SJCRH30 (cell line): ENCODE results near the gene ZNF618. TPM values are rescaled to one million over a fixed set of nuclear protein-coding genes. Genes with fewer than 3 reads are reported as not detected.
A peak's percentile ranks its signal among the peaks of the same experiment; 100 is the strongest.

ENCODE experiments used
- DNase-seq, 2 experiments: peaks; one replicate each; pipeline ENCODE4 v3.0.0-alpha.2; 2015 to 2020
- H3K27ac ChIP-seq: fragments of 250-450 bp; sonication (Bioruptor Pico); 2 replicates; pipeline ENCODE4 v1.5.1; 2020; ENCODE audit warnings: mild to moderate bottlenecking, moderate library complexity
- H3K27me3 ChIP-seq: fragments of 250-450 bp; sonication (Bioruptor Pico); 2 replicates; pipeline ENCODE4 v1.5.1; 2020; ENCODE audit warnings: mild to moderate bottlenecking, moderate library complexity
- H3K36me3 ChIP-seq: fragments of 250-450 bp; sonication (Bioruptor Pico); 2 replicates; pipeline ENCODE4 v1.5.1; 2020; ENCODE audit warnings: mild to moderate bottlenecking, moderate library complexity
- H3K4me1 ChIP-seq: fragments of 250-450 bp; sonication (Bioruptor Pico); 2 replicates; pipeline ENCODE4 v1.5.1; 2020; ENCODE audit warnings: mild to moderate bottlenecking, moderate library complexity
- H3K4me3 ChIP-seq: fragments of 250-450 bp; sonication (Bioruptor Pico); 2 replicates; pipeline ENCODE4 v1.5.1; 2020; ENCODE audit warnings: mild to moderate bottlenecking, moderate library complexity
- H3K9me3 ChIP-seq: fragments of 250-450 bp; sonication (Bioruptor Pico); replicated peaks from 2 replicates; pipeline ENCODE4 v1.5.1; 2020; ENCODE audit warnings: mild to moderate bottlenecking, moderate library complexity
- total RNA-seq: library from RNA; depleted of rRNA; stranded (reverse); fragments of >200 nt; shearing (Covaris generic); gene quantifications from 2 replicates; pipeline ENCODE4 v1.2.3, GENCODE V29; 2014

ZNF618 gene
- total RNA-seq, 1 experiment from 2014 or later = 19.3 TPM

DNA sequence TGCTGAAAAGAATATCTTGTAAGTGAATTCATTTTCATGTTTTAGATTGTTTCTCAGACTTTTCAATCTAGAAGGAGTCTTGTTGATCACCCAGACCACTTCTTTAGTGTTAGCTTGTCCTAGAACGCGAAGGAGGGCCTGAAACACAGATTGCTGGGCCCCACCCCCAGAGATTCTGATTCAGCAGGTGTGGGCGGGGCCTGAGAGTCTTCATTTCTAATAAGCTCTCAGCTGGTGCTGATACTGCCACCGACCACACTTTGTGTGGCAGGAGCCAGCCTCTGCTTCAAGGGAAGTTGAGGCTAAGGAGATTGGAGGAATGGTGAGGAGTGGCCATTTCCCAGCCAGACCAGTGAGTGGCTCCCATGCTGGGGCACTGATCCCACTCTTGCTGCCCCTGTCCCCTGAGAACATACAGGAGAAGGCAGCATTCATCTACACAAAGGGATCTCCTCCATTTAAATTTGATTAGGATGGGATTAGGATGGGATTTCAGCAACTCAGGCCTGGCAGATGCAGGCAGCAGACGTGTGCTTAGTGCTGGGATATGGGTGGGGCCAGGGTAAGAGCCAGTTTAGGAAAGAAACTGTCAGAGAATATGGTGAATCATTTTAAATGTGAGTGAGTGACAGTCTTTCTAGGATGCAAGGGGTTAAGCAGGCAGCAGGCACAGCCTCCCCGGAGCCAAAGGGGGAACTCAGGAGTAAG, 35.9 kb downstream of the ZNF618 start:
- peaks cover 11% of the 10 kb centered on the region for H3K36me3 ChIP-seq
- peaks cover 5% of the 10 kb centered on the region for H3K4me1 ChIP-seq
- no peak overlapping the region for H3K27ac ChIP-seq
- H3K9me3 ChIP-seq = no peaks in the 10 kb centered on the region
- DNase-seq = no peak
- H3K4me3 ChIP-seq = no peak overlapping the region
- H3K27me3 ChIP-seq = no peaks in the 10 kb centered on the region

DNA sequence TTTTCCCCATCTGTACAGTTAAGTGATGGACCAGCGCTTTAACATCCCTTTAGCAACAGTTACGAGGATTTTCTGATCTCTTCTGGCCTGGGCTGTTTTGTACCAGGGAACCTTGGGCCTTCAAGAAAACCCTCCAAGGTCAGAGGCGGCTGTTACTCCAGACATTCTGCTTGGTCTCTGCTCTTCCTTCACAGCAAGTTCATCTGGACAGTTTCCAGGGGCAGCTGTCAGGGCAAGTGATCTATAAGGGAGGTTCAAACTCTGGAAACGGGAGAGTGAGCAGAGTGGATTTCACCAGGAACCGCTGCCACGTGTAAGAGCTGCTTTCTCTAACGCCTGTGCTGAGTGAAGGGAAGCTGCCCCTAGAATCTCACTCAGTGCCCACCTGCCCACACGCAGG, 36.7 kb downstream of the ZNF618 start:
- H3K27ac ChIP-seq = no peak overlapping the region
- no peaks in the 10 kb centered on the region for H3K9me3 ChIP-seq
- peaks cover 11% of the 10 kb centered on the region for H3K36me3 ChIP-seq
- no peaks in the 10 kb centered on the region for H3K27me3 ChIP-seq
- DNase-seq = no peak
- H3K4me1 ChIP-seq = peaks cover 4% of the 10 kb centered on the region; the same call in 1 of the 2 replicates
- no peak overlapping the region for H3K4me3 ChIP-seq

DNA sequence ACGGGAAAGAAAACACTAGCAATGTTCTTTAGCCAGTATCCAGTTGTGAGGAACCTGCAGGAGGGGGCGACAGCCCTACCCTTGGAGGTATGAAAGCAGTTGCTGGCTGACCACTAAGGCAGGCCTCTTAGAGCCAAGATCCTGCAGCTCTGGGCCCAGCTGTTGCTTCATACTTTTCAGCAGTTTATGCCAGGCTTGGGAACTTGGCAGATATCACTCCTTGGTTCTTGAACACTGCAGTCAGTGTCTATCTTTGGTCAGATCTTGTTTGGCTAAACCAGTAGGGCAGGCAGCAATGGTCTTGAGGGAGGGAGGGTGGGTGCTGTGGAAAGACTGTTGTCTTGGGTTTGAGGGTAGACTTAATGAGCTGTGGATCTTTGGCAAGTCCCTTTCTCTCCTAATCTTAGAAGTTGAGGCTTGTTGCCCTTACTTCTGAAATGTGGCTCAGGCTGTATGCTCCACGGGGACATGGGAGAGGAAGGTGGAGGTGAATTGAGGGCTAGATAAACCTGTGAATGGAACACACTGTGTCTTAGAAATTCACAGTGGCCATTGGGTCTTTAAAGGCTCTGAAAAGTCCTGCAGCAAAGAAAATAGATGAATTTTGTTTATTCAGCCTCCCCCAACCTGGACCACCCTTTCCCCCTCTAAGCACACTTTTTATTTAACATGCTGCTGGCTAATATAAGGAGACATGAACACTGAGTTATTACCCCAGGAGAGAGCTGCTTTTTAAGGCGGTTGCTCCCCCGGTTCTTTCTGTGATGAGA, 37.5 kb downstream of the ZNF618 start:
- DNase-seq = peak; percentile 33 to 48
- peaks cover 4% of the 10 kb centered on the region; the same call in 1 of the 2 replicates for H3K4me1 ChIP-seq
- peaks cover 11% of the 10 kb centered on the region for H3K36me3 ChIP-seq
- H3K9me3 ChIP-seq = no peaks in the 10 kb centered on the region
- no peaks in the 10 kb centered on the region for H3K27me3 ChIP-seq
- no peak overlapping the region for H3K4me3 ChIP-seq
- H3K27ac ChIP-seq = no peak overlapping the region

DNA sequence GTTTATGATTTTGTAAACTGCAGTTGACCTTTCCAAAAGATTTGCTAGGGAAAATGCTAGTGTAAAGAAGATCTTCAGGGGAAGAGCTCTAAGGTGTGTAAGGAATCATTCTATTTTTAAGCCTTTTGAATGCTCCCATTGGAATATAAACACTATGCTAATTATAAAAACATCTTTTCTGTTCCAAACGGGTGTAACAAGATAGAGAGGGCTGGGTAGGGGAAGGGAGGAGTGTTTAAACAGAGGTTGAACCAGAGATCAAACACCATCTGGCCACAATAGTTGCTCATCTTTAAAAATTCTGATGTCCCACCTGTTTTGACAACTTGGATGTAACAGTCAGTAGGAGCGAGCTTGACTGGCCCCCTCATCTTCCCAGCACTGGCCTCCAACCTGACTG, 38.4 kb downstream of the ZNF618 start:
- Histone ChIP-seq H3K4me1 (peaks cover 4% of the 10 kb centered on the region; the same call in 1 of the 2 replicates), H3K4me3 (no peak overlapping the region), H3K27ac (no peak overlapping the region), H3K27me3 (no peaks in the 10 kb centered on the region), H3K36me3 (peaks cover 11% of the 10 kb centered on the region), H3K9me3 (no peaks in the 10 kb centered on the region)
- DNase-seq = no peak

DNA sequence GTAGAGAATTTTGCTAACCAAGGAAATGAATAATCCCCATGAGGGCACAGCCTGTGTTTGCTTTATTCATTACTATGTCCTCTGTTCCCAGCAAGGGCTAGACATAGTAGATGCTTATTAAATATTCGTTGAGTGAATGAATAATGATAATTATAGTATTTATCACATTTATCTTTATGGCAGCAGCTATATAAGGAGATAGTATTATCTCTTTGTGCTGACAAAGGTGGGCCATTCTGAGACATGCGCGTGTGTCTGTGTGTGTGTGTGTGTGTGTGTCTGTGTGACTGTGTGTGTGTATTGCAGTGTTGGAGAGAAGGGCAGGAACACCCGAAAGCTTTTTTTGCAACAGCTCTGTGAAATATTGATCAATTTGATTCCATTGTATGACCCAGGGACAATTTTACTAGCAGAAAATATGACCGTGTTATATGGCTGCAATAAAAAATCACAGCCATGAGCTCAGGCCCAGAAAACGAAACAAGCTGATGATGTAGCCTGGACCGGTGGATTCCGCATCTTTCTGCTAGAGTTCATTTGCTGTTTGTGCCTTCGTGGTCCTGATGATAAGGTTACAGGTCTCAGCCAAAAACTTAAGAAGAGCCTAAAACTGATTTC, 39.8 kb downstream of the ZNF618 start:
- Histone ChIP-seq H3K9me3 (no peaks in the 10 kb centered on the region), H3K27me3 (no peaks in the 10 kb centered on the region), H3K4me3 (no peak overlapping the region), H3K36me3 (peaks cover 11% of the 10 kb centered on the region), H3K27ac (no peak overlapping the region), H3K4me1 (peaks cover 4% of the 10 kb centered on the region; the same call in 1 of the 2 replicates)
- DNase-seq = no peak

DNA sequence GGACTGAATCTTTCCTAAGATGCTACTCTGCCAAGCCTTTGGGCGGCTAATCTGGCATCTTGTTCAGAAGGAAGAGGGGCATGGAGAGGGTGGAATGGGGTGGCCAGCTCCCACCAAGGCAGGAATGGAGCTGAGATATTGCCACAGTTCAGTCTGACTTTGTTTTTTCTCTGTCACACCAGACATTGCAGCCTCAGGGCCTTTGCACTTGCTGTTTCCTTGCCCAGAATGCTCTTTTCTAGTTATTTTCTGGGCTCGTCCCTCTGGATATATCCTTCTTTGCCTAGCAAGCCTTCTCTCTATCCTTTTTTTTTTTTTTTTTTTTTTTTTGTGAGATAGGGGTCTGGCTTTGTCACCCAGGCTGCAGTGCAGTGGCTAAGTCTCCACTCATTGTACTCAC, 40.8 kb downstream of the ZNF618 start:
- Histone ChIP-seq H3K4me1 (peaks cover 4% of the 10 kb centered on the region; the same call in 1 of the 2 replicates), H3K27ac (no peak overlapping the region), H3K27me3 (no peaks in the 10 kb centered on the region), H3K36me3 (peaks cover 11% of the 10 kb centered on the region), H3K4me3 (no peak overlapping the region), H3K9me3 (no peaks in the 10 kb centered on the region)
- no peak for DNase-seq

DNA sequence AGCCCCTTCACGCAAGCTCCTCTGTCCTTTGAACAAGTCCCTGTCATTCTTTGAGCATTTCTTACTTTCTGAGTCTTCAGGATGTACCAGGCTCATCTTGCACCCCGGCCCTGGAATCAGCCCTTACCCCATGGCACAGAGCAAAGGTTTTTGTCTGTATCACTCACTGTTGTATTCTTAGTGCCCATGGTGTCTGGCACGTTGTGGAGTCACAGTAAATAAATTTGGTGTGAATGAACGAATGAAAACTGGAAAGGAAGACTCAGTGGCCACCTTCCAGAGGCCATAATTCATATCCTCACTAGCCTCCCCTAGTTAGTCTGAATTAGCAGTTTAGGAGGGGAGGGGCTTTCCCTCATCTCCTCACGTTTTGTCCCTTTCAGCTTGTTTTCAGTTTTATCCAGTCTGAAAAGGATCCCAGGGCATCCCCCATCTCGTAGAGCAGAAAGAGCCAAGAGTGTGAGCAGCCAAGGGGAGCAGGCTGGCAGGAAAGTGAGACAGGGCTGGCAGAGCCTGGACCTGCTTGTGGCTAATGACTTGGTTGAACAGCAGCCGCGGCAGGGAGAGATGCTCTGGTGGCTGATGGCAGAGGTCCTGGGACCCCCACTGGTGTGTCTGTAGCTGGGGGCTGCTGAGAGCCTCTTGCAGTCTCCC, 42.7 kb downstream of the ZNF618 start:
- Histone ChIP-seq H3K27me3 (no peaks in the 10 kb centered on the region), H3K27ac (no peak overlapping the region), H3K4me3 (no peak overlapping the region), H3K36me3 (peaks cover 5% of the 10 kb centered on the region), H3K9me3 (peaks cover 11% of the 10 kb centered on the region), H3K4me1 (no peaks in the 10 kb centered on the region)
- no peak for DNase-seq

DNA sequence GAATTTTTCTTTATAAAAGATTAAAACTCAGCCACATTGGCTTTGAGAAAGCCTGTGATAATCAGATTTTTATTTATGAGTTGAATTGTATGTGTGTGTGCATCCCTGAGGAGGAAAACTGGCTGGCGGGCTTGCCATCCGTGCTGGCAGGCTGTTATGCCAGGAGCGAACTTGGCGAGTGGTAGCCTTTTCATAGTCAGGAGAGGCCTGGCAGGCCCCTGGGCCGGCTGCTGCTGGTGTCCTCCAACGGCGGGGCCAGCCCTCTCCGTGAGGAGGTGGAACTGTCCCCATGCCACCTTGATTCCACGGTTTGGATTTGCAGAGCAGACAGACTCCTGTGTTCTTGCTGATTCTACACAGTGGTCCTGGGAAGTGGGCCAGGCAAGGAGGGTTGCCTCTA, 43.3 kb downstream of the ZNF618 start:
- no peak for DNase-seq
- Histone ChIP-seq H3K4me3 (no peak overlapping the region), H3K27me3 (no peaks in the 10 kb centered on the region), H3K9me3 (peaks cover 11% of the 10 kb centered on the region), H3K36me3 (peaks cover 5% of the 10 kb centered on the region), H3K27ac (no peak overlapping the region), H3K4me1 (no peaks in the 10 kb centered on the region)

DNA sequence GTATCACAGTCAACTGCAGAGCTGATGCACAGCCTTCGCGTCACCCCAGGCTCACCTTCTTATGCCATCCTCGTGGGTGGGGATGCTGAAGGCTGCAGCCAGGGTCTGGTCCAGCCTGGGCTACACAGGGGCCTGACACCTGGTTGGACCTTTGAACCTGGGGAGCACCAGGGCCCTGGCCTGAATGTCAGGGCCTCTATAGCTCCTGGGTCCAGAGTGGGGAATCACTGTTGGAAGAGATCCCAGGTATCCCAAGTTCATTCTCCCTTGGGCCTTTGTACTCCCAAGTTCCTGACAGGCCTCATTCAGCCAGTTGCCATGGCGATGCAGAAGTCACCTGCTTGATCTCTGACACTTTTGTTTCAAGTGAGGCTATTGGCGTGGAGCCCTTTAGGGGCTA, 43.8 kb downstream of the ZNF618 start:
- DNase-seq = no peak
- Histone ChIP-seq H3K4me3 (no peak overlapping the region), H3K27ac (no peak overlapping the region), H3K4me1 (no peaks in the 10 kb centered on the region), H3K36me3 (peaks cover 5% of the 10 kb centered on the region), H3K27me3 (no peaks in the 10 kb centered on the region), H3K9me3 (peaks cover 11% of the 10 kb centered on the region)

DNA sequence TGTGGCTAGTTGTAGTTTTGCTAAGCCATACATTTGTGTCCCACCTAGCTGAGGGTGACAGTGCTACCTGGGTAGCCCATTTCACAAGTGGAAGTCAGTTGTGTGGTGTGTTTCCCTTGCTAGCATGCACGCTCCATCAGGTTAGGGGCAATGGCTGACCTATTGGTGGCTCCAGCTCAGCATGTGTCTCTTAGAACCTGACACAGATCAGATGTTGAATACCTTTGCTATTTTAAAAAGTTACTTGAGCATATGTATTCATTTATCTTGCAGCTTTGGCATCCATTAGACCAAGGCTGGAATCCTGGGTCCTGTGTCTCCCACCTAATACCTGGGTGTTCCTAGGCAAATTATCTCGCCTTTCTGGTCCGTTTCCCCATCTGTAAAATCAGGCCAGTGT, 44.8 kb downstream of the ZNF618 start:
- Histone ChIP-seq H3K27ac (no peak overlapping the region), H3K4me3 (no peak overlapping the region), H3K4me1 (no peaks in the 10 kb centered on the region), H3K27me3 (no peaks in the 10 kb centered on the region), H3K36me3 (peaks cover 5% of the 10 kb centered on the region), H3K9me3 (peaks cover 15% of the 10 kb centered on the region)
- DNase-seq = no peak

DNA sequence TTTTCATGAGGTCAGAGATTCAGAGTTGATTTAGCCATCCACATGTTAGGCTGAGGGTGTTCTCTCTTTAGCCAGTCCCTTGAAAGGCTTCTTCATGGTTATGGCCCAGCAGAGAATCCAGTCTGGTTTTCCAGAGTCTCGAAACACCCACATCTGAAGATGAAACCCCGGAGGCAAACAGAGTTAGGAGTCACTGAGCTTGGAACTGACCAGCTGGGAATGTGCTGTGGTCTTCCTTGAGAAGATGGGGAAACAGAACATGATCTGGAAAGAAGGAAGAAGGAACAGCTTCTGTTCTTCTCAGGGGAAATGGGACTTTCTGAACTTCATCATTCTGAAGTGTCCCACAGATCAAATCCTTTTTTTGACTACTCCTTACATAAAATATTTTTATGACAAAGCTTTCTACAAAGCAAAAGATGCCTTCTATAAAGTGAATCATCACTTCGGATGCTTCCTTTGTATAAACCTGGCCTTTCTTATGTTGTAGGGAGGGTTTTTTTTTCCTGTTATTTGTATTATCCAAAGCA, 45.4 kb downstream of the ZNF618 start:
- DNase-seq = no peak
- no peak overlapping the region for H3K4me3 ChIP-seq
- no peaks in the 10 kb centered on the region for H3K4me1 ChIP-seq
- H3K27ac ChIP-seq = no peak overlapping the region
- peaks cover 15% of the 10 kb centered on the region for H3K9me3 ChIP-seq
- H3K27me3 ChIP-seq = no peaks in the 10 kb centered on the region
- H3K36me3 ChIP-seq = peaks cover 2% of the 10 kb centered on the region; the same call in 1 of the 2 replicates

DNA sequence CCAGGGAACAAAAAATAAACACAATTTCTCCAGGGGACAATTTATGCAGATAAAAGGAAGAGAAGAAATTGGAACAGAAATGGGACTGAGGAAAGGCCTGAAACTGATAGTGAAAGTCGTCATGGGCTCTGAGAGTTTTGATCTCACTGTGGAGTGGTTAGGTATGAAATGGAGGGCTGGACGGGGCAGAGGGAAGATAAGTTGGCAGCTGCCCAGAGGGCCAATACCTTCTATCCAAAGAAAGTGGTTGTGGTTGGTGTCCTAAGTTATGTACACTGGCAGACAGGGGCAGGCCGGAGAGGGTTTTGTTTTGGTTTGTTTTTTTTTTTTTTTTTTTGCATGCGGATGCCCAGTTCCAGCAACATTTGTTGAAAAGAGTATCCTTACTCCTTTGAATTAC, 46.1 kb downstream of the ZNF618 start:
- no peaks in the 10 kb centered on the region for H3K36me3 ChIP-seq
- no peaks in the 10 kb centered on the region for H3K4me1 ChIP-seq
- H3K4me3 ChIP-seq = no peak overlapping the region
- peaks cover 17% of the 10 kb centered on the region for H3K9me3 ChIP-seq
- no peak overlapping the region for H3K27ac ChIP-seq
- no peak for DNase-seq
- no peaks in the 10 kb centered on the region for H3K27me3 ChIP-seq

DNA sequence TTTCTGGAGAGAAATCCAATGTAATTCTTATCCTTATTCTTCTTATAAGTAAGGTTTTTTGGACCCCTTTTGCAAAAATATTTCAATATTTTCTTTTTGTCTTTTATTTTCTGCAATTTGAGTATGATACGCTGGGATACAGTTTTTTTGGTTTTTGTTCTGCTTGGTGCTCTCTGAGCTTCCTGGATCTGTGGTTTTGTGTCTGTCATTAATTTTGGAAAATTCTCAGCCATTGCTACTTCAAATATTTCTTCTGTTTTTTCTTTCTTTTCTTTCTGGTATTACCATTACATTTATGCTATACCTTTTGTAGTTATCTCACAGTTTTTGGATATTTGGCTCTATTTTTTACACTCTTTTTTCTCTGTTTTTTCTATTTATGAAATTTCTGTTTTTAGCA, 50.1 kb downstream of the ZNF618 start:
- Histone ChIP-seq H3K4me1 (no peaks in the 10 kb centered on the region), H3K4me3 (no peak overlapping the region), H3K9me3 (peaks cover 34% of the 10 kb centered on the region), H3K36me3 (0 out of 2 replicates have a peak, but pooled peaks cover 4% of the 10 kb centered on the region), H3K27ac (no peak overlapping the region), H3K27me3 (no peaks in the 10 kb centered on the region)
- no peak for DNase-seq

DNA sequence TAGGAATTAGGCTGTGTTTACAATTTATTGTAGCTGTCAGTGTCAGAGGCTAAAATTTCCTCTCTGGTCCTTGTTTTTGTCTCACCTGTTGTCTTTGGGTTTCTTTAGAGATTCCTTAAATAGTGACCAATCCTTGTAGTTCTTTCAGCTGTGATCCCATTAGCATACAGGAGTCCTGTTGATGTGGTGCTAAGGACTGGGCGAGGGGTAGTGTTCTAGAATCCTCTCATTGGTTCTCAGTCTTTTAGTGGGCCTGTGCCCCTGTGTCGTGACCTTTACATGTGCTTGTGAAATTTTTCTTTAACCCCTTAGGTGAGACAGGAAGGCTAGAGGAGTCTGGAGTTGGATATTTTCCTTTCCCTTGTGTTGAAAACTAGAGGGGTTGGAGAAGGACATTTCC, 51.2 kb downstream of the ZNF618 start:
- Histone ChIP-seq H3K36me3 (0 out of 2 replicates have a peak, but pooled peaks cover 4% of the 10 kb centered on the region), H3K4me1 (no peaks in the 10 kb centered on the region), H3K4me3 (no peak overlapping the region), H3K27me3 (no peaks in the 10 kb centered on the region), H3K27ac (no peak overlapping the region), H3K9me3 (peaks cover 34% of the 10 kb centered on the region)
- DNase-seq = no peak
